K562 (cell line): Measurements from ENCODE around the gene ZNF480. TPM values are rescaled to one million over a fixed set of nuclear protein-coding genes. Genes with fewer than 3 reads are reported as not detected.

ENCODE experiments used
- ATAC-seq: fragments of 200-7000 bp; cut with Tn5 transposase; 3 replicates; pipeline ENCODE4 v1.9.1; 2020; ENCODE audit warnings: moderate library complexity
- BruUV-seq: library from RNA; stranded (reverse); fragments of 400-500 nt; replicated peaks from 2 replicates; lab custom pipeline; 2021; lab: Mats Ljungman, UMichigan
- CTCF ChIA-PET: fragments of 300-600 bp; formaldehyde crosslinking; extraction: SDS; loops from one replicate; lab custom pipeline; 2021; ENCODE audit warnings: low intra/inter-chr PET ratio; lab: Yijun Ruan, JAX
- POLR2A ChIA-PET: fragments of 300-600, 350-650 bp; sonication (Branson Sonifier 250); formaldehyde crosslinking; extraction: SDS; loops from one replicate; lab custom pipeline; 2021; ENCODE audit warnings: antibody characterized with exemption, inconsistent platforms; lab: Yijun Ruan, JAX
- DNase-seq, 4 experiments: peaks; one replicate each; pipeline versions ENCODE4 v3.0.0 to v3.0.0-alpha.2; 2011 to 2018; ENCODE audit warnings: low spot score in 3 of 4, mixed read lengths in 3 of 4; ENCODE audit errors: extremely low read depth in 1 of 4
- FAIRE-seq: peaks from 2 replicates; lab custom pipeline; 2011; peaks lifted over from hg19 to GRCh38; lab: Jason Lieb, UNC
- H2AFZ ChIP-seq: 2 replicates; pipeline ENCODE4 v1.6.0; 2011; ENCODE audit warnings: low read depth, low read length, control low read depth, inconsistent platforms
- H3K27ac ChIP-seq: fragments of 200-600 bp; 3 replicates; pipeline ENCODE4 v1.8.0; 2011; ENCODE audit warnings: low read depth, mild to moderate bottlenecking, control low read depth, inconsistent platforms, low read length, moderate library complexity, mixed read lengths; ENCODE audit errors: extremely low read depth
- H3K27me3 ChIP-seq, 2 experiments: fragments of 300-600 bp in 1 of 2; 2 replicates in 1 of 2; 3 replicates in 1 of 2; pipeline versions ENCODE4 v1.6.0 to v1.8.0; 2011; ENCODE audit warnings: inconsistent platforms in 2 of 2, low read length in 2 of 2, mild to moderate bottlenecking in 1 of 2, mixed read lengths in 1 of 2, moderate library complexity in 1 of 2; ENCODE audit not compliant: control insufficient read depth in 2 of 2, insufficient read depth in 2 of 2
- H3K36me3 ChIP-seq: fragments of 300-600 bp; 3 replicates; pipeline ENCODE4 v1.8.0; 2011; ENCODE audit warnings: mild to moderate bottlenecking, low read length, inconsistent platforms; ENCODE audit not compliant: control insufficient read depth, insufficient read depth
- H3K4me1 ChIP-seq, 2 experiments: fragments of 200-600 bp in 1 of 2; replicated peaks in 1 of 2; 2 replicates in 1 of 2; 3 replicates in 1 of 2; pipeline versions ENCODE4 v1.5.1 to v1.8.0; 2011; ENCODE audit warnings: inconsistent platforms in 2 of 2, low read length in 2 of 2, mild to moderate bottlenecking in 1 of 2, mixed read lengths in 1 of 2, moderate library complexity in 1 of 2; ENCODE audit not compliant: control insufficient read depth in 2 of 2, insufficient read depth in 2 of 2
- H3K4me2 ChIP-seq: 2 replicates; pipeline ENCODE4 v1.6.1; 2011; ENCODE audit warnings: low read length, control low read depth, inconsistent platforms, mixed read lengths; ENCODE audit not compliant: insufficient read depth
- H3K4me3 ChIP-seq: fragments of 200-600 bp; sonication (generic), shearing (Covaris generic); 2 replicates; pipeline ENCODE4 v1.5.1; 2016; ENCODE audit warnings: control low read depth, inconsistent platforms
- H3K79me2 ChIP-seq: fragments of 200-600 bp; 3 replicates; pipeline ENCODE4 v1.8.0; 2011; ENCODE audit warnings: low read length, inconsistent platforms; ENCODE audit not compliant: control insufficient read depth, insufficient read depth
- H3K9ac ChIP-seq, 2 experiments: 2 replicates each; pipeline versions ENCODE4 v1.6.0 to v1.6.1; 2011; ENCODE audit warnings: low read depth in 2 of 2, low read length in 2 of 2, control low read depth in 1 of 2, inconsistent platforms in 1 of 2, mild to moderate bottlenecking in 1 of 2, mixed read lengths in 1 of 2; ENCODE audit not compliant: insufficient read depth in 1 of 2
- H3K9me1 ChIP-seq: one replicate; pipeline ENCODE4 v1.6.0; 2011; ENCODE audit warnings: inconsistent platforms, mild to moderate bottlenecking, low read length, moderate library complexity; ENCODE audit not compliant: control insufficient read depth, insufficient read depth
- H3K9me3 ChIP-seq: replicated peaks from 2 replicates; pipeline ENCODE4 v1.5.1; 2011; ENCODE audit warnings: low read depth, low read length, inconsistent platforms; ENCODE audit not compliant: control insufficient read depth, insufficient read depth
- H4K20me1 ChIP-seq: replicated peaks from 2 replicates; pipeline ENCODE4 v1.6.1; 2011; ENCODE audit warnings: low read length, inconsistent platforms, mixed read lengths; ENCODE audit not compliant: control insufficient read depth, insufficient read depth
- ATF6 ChIP-seq: sonication (generic); formaldehyde crosslinking; IDR thresholded peaks from 2 replicates; pipeline ENCODE4 v1.4.0; 2020; ENCODE audit warnings: mild to moderate bottlenecking, missing genetic modification reagents
- ATF7 ChIP-seq: fragments of 450-650 bp; IDR thresholded peaks from 2 replicates; pipeline ENCODE4 v1.7.1; 2014; ENCODE audit warnings: mild to moderate bottlenecking, moderate library complexity
- CEBPB ChIP-seq: fragments of 450-650 bp; IDR thresholded peaks from 2 replicates; pipeline ENCODE4 v1.6.1; 2016; ENCODE audit warnings: missing genetic modification characterization, missing compliant biosample characterization
- CREM ChIP-seq: IDR thresholded peaks from 2 replicates; pipeline ENCODE4 v1.6.1; 2014; ENCODE audit warnings: antibody characterized with exemption, low read depth
- CXXC5 ChIP-seq: fragments of 250-450 bp; sonication (Bioruptor Pico); IDR thresholded peaks from 2 replicates; pipeline ENCODE4 v1.8.0; 2022; ENCODE audit warnings: inconsistent platforms, mild to moderate bottlenecking, moderate library complexity
- DEAF1 ChIP-seq: fragments of 450-650 bp; formaldehyde crosslinking; IDR thresholded peaks from 2 replicates; pipeline ENCODE4 v1.4.0; 2020; ENCODE audit warnings: mild to moderate bottlenecking, moderate library complexity
- E2F3 ChIP-seq: fragments of 250-450 bp; sonication (Bioruptor Pico); IDR thresholded peaks from 2 replicates; pipeline ENCODE4 v1.4.0; 2020; ENCODE audit warnings: mild to moderate bottlenecking
- ELF4 ChIP-seq: fragments of 450-650 bp; formaldehyde crosslinking; IDR thresholded peaks from 2 replicates; pipeline ENCODE4 v1.4.0; 2022; ENCODE audit warnings: missing genetic modification characterization
- FOXK2 ChIP-seq, 2 experiments: fragments of 450-650 bp; IDR thresholded peaks in 1 of 2; conservative IDR thresholded peaks in 1 of 2; 2 replicates each; pipeline ENCODE4 v1.6.1; 2016; ENCODE audit warnings: low read depth in 2 of 2, mild to moderate bottlenecking in 1 of 2
- GABPA ChIP-seq: fragments of 200-800 bp; sonication (Bioruptor generic); conservative IDR thresholded peaks from 2 replicates; pipeline ENCODE4 v1.6.1; 2016; ENCODE audit warnings: low read depth, missing genetic modification characterization, missing compliant biosample characterization
- KDM2B ChIP-seq: fragments of 250-450 bp; sonication (Bioruptor Pico); IDR thresholded peaks from 2 replicates; pipeline ENCODE4 v1.8.0; 2021; ENCODE audit warnings: mild to moderate bottlenecking, moderate library complexity
- NR2C2 ChIP-seq, 2 experiments: fragments of 200-800 bp in 1 of 2; sonication (Bioruptor generic) in 1 of 2; sonication (generic) in 1 of 2; formaldehyde crosslinking in 1 of 2; IDR thresholded peaks; 2 replicates each; pipeline versions ENCODE4 v1.6.1 to v1.8.0; 2016 to 2022; ENCODE audit warnings: mild to moderate bottlenecking in 1 of 2, missing compliant biosample characterization in 1 of 2, missing genetic modification characterization in 1 of 2, missing genetic modification reagents in 1 of 2
- SNAPC5 ChIP-seq: fragments of 250-450 bp; sonication (Bioruptor Pico); IDR thresholded peaks from 2 replicates; pipeline ENCODE4 v1.8.0; 2021; ENCODE audit warnings: moderate library complexity, mild to moderate bottlenecking, inconsistent platforms
- SUPT5H ChIP-seq: fragments of 450-650 bp; IDR thresholded peaks from 2 replicates; pipeline ENCODE4 v1.6.1; 2016
- ZNF347 ChIP-seq: fragments of 450-650 bp; formaldehyde crosslinking; IDR thresholded peaks from 2 replicates; pipeline ENCODE4 v1.4.0; 2020; ENCODE audit warnings: low read depth, mild to moderate bottlenecking, moderate library complexity
- WGBS: fragments of 100-300 bp; shearing (Covaris generic); methylation state at CpG from one replicate; pipeline ENCODE4 v1.1.6; 2016; ENCODE audit warnings: low coverage, mixed read lengths; ENCODE audit not compliant: insufficient coverage; ENCODE audit errors: missing lambda C conversion rate; 5-methylcytosine and 5-hydroxymethylcytosine counted together
- in situ Hi-C: fragments of 300-500 bp; cut with MboI; formaldehyde crosslinking; loops from 4 replicates; pipeline ENCODE4 v1.15.0; 2018; ENCODE audit warnings: inconsistent platforms, mixed read lengths
- intact Hi-C: fragments of 100-400 bp; cut with micrococcal nuclease; formaldehyde crosslinking; loops from 2 replicates; pipeline ENCODE4 v1.14.2; 2022
- polyA plus RNA-seq, 8 experiments: library from polyadenylated mRNA; depleted of rRNA in 4 of 8; stranded (reverse) in 5 of 8; unstranded in 3 of 8; fragments of >200 nt; fragmentation: Nextera tagmentation in 2 of 8; fragmentation: Illumina TruSeq in 1 of 8; extraction: Ambion mirVana in 2 of 8; extraction: Trizol in 1 of 8; gene quantifications; 2 replicates each; pipeline versions ENCODE4 v1.2.1 to v1.2.3, GENCODE V29; 2011 to 2014; ENCODE audit warnings: inconsistent platforms in 1 of 8, missing spikeins in 1 of 8
- total RNA-seq, 7 experiments: library from RNA; depleted of rRNA in 6 of 7; stranded (reverse); fragments of >200 nt in 6 of 7; fragmentation: Illumina TruSeq in 2 of 7; extraction: Trizol in 2 of 7; gene quantifications; 2 replicates each; pipeline versions ENCODE4 v1.2.1 to v1.2.3, GENCODE V29; 2011 to 2021; ENCODE audit warnings: low replicate concordance in 1 of 7
- TF ChIP-seq, protein P1 (sequence below): fragments of 450-650 bp; IDR thresholded peaks from 2 replicates; pipeline ENCODE4 v1.6.1; 2014; ENCODE audit warnings: low read depth, mild to moderate bottlenecking, moderate library complexity, borderline replicate concordance

The ZNF480 gene
- total and polyA plus RNA-seq, 9 of the 15 experiments (the other 6 are each of a cell fraction or from before 2014, with no cell fraction given) = 10.4 to 31.1 (median 22.3) TPM

- no peaks in the 10 kb centered on the region for H3K27me3 ChIP-seq
- H3K9me3 ChIP-seq = peaks cover 15% of the 10 kb centered on the region
- peak within 1 kb of the TSS; percentile 100 for H3K9ac ChIP-seq
- peak within 1 kb of the TSS; percentile 94 for H3K4me2 ChIP-seq
- intact Hi-C loops = no loop called here
- ChIA-PET POLR2A (no interaction called here), CTCF (no interaction called here)
- FAIRE-seq (peak; percentile 96), ATAC-seq (peak; percentile 100), DNase-seq (peak; percentile 95 to 96 (median 96))
- H4K20me1 ChIP-seq = no peaks in the 10 kb centered on the region
- no peaks in the 10 kb centered on the region for H3K9me1 ChIP-seq
- under 1% methylated on average over 64 of the region's 70 CpGs for WGBS
- peaks cover 0 to 4% of the 10 kb centered on the region in 2 experiments; a peak in 2 of 5 replicates for H3K4me1 ChIP-seq
- H3K36me3 ChIP-seq = peaks cover 26% of the 10 kb centered on the region; the same call in 2 of the 3 replicates
- peak within 1 kb of the TSS; percentile 89 for H2AFZ ChIP-seq
- in situ Hi-C loops = no loop called here
- peak within 1 kb of the TSS; percentile 99 for H3K4me3 ChIP-seq
- peaks cover 44% of the 10 kb centered on the region for H3K79me2 ChIP-seq
- peak within 1 kb of the TSS; percentile 98 for H3K27ac ChIP-seq
- BruUV-seq = TSS peak; percentile 78
- TF ChIP-seq CREM (peak; percentile 84), FOXK2 (conservative IDR thresholded peaks at IDR 0.05 in 1 of 2, IDR thresholded peaks at IDR 0.05 in 1 of 2; ENCODE audit: low read depth in 2 of 2) (peak; percentile 32 to 56; a peak in 2 of 4 replicates), SNAPC5 (CRISPR knock-in tag) (no peak), ZNF347 (no peak), ELF4 (peak; percentile 93), GABPA (tag) (peak; percentile 76), E2F3 (peak; percentile 22; the same call in 1 of the 2 replicates), NR2C2 (CRISPR knock-in tag; IDR thresholded peaks at IDR 0.05) (no peak), NR2C2 (tag; IDR thresholded peaks at IDR 0.05) (peak; percentile 92), CXXC5 (CRISPR knock-in tag) (peak; percentile 82), KDM2B (CRISPR knock-in tag) (no peak), ATF6 (CRISPR knock-in tag) (no peak), SUPT5H (peak; percentile 81), CEBPB (tag) (peak; percentile 99), DEAF1 (CRISPR knock-in tag) (no peak), ATF7 (peak; percentile 70; the same call in 1 of the 2 replicates)
- TF ChIP-seq, protein P1, sequence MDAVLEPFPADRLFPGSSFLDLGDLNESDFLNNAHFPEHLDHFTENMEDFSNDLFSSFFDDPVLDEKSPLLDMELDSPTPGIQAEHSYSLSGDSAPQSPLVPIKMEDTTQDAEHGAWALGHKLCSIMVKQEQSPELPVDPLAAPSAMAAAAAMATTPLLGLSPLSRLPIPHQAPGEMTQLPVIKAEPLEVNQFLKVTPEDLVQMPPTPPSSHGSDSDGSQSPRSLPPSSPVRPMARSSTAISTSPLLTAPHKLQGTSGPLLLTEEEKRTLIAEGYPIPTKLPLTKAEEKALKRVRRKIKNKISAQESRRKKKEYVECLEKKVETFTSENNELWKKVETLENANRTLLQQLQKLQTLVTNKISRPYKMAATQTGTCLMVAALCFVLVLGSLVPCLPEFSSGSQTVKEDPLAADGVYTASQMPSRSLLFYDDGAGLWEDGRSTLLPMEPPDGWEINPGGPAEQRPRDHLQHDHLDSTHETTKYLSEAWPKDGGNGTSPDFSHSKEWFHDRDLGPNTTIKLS = peak; percentile 86
These were observed 27.4 kb upstream of the ZNF480 start, which contains the start of gene ZNF766 for GRCh38 chr19:52269338-52270261. ZNF766 (plus strand) TSS chr19:52269587; CDS start chr19:52269614, 27 bp downstream.
